ENCODE measurements around the gene FNBP1L.
"Not testable (repeated sequence)": the region's sequence is repeated elsewhere in the genome, so short reads cannot be mapped to it uniquely, and the experiment has no call there.

FNBP1L gene

DNA sequence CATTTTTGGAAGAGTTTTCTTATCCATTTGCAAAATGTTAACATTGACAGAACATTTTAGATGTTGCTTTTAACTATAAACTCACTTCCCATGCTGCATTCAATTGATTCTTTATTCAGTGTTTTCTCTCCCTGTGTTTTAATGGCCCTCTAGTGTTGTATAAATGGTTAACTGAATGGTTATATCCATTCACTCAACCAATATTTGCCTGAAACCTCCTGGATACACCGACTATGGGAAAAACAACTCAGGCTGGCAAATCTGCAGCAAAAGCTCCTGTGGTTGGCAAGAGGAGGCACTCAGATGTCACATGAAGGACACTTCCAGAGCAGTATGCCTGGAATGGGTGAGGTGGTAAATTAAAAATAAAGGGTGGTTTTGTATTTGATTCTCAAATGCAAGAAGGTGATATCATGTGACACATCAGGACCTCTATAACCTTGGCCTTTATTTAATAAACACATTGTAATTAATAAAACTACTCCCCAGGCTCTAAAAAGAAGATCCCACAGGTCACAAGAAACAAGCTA, 126.1 kb downstream of the FNBP1L start:
- no peak for DNase-seq (ENCODE audit: low read depth in 2 of 2)

DNA sequence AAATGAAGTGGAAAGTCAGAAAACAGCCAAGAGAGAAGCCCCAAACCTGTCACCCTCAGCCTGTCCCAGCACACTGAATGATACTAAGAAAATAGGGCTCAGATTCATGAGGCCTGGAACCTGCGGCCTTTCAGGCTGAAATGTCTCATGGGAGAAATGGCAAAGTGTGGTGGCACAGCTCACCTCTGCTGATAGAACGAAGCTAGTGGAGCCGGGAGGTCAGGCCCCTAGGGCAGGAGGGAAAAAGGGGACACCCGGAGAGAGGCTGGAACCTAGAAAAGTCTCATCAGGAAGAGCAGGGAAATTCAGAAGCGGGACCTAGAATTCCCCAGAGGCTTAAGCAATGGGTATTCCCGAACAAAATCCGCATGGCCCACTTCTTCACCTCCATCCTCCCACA, 126.6 kb downstream of the FNBP1L start:
- DNase-seq (ENCODE audit: low read depth in 2 of 2): no peak

DNA sequence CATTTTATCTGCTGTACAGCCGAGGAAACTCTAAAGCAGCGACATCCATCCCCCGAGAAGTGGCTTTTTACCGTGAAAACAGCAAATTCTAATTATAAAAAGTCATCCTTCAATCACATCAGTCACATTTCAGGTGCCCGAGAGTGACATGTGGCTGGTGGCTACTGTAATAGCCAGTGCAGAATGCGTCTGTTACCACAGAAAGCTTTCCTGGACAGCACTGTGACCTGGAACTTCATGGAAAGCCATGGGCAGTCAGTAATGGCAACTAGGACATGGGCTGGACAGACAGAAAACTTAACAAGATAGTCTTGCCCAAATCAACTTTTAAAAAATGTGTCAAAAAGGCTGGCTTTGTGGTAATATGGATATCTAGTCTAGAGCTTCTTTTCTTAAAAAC, 127.1 kb downstream of the FNBP1L start:
- DNase-seq (ENCODE audit: low read depth in 2 of 2): no peak

DNA sequence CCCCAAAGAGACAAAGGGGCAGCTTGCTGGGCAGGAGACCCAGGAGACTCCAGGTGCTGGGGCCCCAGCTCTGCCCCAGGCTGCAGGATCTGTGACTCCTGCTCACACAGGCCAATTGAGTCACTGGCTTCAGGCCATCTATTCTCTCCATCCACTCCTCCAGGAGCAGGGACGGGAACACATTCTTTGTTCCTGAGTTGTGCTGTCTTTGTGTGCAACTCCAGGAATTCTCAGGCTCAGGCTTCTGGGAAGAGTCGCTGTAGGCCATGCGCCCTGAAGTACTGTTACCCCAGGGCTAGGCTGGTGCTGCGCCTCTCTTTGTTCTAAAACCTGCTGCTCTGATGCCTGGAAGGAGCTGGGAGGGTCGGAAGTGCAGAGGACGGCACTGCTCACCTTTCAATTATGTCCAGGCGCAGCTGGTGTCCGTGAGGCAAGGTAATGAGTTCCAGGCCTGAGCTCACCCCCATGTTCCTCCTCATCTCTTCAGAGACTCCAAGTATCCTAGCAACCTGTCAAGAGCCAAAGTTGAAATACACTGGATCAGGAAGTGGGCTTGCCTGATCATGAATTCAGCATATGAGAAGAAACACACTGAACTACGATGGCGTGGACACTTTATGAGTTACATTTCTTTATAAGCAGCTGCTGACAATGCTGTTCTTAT, 127.8 kb downstream of the FNBP1L start:
- no peak for DNase-seq (ENCODE audit: low read depth in 2 of 2)

DNA sequence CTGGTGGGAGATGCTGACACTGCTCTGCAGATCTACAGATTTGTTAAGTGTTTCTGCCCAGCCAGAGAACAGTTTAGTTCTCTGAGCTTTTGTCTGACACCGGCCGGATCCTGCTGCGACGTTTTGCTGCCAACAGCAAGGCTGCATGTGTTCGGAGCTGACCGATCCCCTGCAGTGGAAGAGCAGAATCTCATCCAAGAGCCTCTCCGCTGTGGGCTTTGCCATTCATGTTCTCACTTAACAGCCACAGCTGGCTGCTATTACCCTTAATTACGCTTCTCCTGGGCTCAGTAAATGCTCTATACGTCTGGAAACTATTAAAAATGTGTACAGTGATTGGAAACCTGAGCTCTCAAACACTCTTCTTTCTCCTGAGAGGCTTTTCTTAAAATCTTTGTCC, 128.4 kb downstream of the FNBP1L start:
- no peak for DNase-seq (ENCODE audit: low read depth in 2 of 2)

DNA sequence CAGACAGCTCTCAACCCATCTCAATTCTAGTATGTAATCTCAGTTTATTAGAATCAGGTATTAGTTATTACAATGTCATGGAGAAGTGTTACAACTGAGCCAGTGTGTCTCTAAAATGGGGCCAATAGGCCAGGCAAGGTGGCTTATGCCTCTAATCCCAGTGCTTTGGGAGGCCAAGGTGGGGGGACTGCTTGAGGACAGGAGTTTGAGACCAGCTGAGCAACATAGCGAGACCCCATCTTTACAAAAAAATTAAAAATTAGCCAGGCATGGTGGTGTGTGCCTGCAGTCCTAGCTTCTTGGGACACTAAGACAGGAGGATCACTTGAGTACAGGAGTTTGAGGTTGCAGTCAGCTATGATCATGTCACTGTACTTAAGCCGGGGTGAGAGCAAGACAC, 128.8 kb downstream of the FNBP1L start:
- no peak for DNase-seq (ENCODE audit: low read depth in 2 of 2)

DNA sequence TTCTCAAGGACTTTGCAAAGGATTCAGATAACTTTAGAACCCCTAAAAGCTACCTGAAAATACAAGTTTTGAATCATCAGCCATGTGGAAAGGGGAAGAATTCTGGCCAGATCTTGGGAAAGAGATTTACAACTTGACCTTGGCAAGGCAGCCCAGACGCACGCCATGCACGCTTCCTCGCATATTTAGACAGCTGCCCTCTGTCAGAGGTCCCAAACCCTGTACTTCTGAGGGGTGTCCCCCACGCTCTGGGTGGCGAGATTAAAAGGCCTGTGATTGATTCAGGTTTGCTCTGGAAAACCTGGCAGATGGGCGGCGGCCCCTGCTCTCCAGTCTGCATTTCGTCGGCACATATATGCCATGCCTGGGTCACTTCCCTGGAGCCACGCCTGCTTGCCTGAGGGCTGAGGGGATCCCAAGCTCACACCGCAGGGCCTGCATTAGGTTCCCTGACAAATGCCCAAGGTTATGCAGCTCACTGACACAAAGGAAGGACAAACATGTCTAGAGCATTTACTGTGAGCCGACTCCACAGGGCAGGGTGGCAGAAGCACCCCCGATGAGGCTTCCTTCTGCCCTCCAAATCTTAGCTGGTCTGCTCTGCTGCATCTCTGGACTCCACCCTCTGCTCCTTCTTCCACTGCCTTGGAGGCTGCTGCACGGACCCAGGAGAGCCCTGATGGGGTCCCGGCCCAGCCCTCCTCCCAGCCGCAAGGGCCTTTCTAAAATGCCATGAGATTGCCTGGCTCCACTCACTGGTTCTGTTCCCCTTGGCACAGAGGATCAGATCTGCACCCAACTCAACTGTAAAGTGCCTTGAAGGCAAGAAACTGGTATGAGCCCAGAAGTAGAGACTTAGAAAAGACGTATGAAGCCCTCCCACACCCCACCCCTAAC, 129.9 kb downstream of the FNBP1L start:
- no peak for DNase-seq (ENCODE audit: low read depth in 2 of 2)

DNA sequence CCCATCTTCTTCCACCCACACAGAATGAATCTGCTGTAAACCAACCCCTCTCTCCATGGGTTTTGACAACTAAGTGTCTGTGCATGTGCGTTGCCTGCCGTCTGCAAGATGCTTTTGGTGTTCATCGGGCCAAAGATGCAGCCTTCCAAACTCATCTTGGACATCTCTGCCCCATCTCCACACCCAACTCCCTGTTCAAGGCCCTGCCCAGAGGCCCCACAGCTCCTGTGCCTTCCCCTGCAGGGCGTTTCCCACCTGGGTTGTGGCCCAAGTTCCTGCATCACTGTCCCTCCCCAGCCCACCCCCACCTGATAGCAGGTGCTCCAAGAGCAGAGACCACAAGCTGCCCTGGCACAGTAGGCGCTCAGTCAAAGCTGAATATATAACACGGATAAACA, 130.5 kb downstream of the FNBP1L start:
- DNase-seq (ENCODE audit: low read depth in 2 of 2): no peak

DNA sequence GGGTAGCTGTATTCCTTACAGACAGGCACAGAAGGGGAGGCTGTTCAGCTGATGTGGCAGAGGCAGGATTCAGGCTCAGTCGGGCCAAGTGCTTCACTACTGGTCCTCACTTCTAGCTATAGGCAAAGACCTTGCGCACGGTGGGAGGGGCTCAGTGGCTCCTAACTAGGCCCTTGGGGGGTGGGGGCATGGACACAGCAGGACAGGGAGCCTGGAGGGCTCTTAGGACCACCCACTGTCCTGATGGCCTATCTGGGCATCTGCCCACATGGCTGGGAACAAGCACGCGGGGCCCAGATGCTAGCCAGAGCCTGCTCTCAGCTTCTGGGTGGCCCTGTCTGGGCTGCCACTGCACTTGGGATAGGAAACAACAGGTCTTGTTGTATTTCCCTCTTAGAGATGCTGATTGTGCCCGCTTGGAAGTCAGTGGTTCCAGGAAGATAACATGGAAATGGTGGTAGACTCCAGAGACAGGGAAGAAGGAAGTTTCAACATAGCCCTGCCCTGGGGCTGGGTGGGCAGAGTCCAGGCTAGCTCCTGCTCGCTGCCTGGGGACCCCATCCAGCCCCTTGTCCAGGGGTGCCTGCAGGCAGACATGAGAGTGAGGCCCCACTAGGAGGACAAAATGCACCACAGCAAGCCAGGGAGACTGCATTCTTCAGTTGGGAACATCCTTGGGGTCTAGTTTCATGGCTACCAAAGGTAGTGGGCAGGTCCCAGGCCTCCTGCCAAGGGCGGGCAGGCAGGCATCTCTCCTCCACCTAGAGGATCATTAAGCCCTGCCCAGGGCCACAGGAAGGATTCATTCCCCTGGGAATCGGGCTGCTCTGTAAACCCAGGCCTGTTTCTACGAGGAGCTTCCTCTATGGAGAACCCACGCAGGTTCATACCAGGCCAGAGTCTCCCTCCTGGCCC, 131.2 kb downstream of the FNBP1L start:
- no peak for DNase-seq (ENCODE audit: low read depth in 2 of 2)

DNA sequence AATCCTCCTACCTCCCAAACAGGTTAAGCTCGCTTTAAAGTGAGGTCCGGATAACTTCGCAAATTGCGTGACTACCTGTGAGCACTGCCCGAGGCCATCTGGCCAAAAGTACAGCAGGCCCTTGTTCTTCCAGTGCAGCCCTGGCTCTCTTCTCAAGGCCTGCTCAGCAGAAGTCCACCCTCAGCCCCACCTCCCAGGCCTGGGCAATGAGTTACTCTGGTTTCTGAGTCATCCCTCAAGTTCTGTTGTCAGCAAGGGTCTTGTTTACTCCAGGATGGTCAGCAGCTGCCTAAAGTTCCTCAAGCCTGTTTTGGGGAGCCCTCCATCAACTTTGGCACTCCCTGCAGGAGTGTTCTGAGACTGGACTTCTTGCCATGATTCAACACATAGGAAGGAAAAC, 132.0 kb downstream of the FNBP1L start:
- no peak for DNase-seq (ENCODE audit: low read depth in 2 of 2)

DNA sequence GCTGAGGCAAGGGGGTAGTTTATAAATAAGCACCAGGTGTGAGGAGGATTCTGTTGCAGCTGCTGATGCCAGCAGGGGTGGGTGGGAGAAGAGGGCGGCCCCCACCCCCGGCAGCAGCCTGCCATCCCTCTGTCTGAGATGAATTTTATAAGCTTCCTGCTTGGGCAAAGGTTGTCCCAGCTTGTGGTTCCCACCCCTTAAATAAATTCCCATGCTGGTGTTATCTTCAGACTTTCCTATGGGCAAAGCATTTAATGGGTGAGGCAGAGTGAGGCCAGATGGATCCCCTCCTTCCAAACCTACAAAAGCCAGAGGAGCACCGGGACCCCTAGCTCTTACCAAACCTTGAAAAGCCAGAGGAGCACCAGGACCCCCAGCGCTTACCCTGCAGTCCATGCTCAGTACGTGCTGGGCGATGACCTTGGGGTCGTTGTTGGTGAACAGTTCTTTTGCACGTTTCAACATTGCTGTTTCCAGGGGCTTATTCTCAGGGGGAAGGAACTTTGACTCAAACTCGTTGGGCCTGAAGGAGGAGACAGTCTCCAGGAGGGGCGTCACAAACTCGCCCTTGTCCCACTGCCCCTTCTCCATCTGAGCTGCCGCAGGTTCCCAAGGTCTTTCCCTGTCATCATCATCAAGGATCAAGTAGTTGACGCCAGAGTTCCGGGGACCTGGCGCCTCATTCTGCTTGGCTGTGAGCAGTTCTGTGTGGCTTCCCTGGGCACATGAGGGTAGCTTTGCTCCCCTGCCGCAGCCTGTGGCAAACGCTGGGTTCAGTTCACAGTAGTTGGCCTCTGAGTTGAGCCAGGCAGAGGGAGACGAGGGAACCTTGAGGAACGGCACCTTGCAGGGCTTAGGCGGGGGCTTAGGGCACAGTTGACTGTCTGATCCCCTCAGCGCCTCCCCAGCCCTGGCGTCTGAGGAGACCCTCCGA, 134.3 kb downstream of the FNBP1L start:
- no peak for DNase-seq (ENCODE audit: low read depth in 2 of 2)

DNA sequence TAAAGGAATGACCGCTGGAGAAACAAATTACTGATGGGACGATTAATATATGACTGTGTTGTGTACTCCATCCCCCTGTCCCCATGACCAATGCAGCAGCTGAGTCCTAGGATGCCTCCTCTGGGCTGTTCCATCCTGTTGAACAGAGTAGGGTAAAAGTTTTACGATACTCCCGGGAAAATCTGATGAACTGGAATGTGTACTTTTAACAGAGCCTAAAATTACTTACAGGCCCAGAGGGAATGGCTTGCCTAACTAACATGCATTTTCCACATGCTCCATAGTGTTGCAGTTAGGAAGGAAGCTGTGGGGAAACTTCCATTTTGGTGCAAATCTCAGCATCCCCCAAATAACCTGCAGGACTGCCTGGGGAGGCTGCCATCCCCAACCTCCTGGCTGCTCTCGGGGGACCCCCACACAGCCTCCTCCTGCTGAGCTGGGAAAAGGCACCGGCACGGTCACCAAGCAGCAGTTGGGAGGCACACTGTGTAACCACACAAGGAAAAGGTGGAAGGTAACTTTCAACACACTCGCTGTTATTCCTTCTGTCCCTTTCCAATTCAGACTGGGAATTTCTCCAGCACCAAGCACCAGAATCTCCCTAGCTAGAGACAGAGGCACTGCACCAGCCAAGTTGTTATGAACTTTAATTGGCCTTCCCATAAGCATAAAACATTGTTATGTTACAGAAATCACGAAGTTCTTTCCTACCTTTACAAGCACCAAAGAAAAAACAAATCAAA, 136.5 kb downstream of the FNBP1L start:
- DNase-seq (ENCODE audit: low read depth in 2 of 2): no peak

DNA sequence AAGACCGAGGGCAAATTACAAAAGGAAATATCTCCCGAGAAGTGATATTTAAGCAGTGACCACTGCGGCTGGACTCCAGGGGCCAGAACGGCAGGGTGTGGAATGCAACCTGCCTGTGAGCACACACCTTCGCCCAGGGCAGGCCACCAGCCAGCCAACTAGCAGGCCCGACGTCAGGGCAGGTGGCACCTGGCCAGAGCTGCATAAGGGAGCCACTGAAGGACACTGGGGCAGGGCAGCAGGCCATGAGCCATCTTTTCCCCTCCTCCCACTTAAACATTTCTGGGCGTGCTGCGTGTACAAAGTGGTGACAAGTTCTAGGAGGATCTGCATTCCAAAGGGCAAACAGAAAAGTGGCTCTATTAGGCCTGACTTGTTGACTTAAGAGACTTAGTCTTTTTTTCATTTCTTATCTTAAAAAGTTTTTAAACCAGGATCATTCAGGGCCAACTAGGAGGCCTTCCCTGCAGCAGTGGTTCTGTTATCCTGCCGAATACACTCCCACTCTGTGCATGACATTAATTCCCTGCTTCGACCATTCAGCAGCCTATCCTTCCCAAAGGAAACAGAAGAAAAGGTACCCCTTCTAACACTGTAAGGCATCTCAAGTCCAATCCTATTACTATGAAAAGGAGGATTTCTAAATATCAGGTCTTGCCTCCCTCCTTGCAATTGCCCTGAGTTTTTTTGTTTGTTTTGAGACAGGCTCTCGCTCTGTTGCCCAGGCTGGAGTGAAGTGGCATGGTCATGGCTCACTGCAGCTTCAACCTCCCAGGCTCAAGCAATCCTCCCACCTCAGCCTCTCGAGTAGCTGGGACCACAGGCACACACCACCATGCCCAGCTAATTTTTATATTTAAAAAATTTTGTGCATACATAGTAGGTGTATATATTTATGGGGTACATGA, 137.4 kb downstream of the FNBP1L start:
- DNase-seq (ENCODE audit: low read depth in 2 of 2): no peak

DNA sequence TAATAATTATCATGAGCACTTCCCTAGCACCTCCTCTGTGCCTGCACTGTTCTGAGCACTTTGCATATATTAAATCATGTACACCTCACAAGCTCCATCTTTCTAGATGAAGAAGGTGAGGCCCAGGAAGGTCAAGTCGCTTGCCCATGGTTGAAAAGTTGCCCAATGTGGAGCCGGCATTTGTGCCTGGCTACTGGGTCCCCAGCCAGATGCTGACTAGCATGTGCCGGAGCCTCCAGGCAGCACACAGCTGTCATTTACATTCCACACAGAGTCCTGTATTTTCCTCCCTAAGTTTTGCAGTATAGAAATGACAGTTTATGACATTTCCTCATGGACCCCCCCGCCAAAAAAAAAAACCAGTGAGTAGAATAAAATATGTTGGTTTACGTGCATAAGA, 139.4 kb downstream of the FNBP1L start:
- no peak for DNase-seq (ENCODE audit: low read depth in 2 of 2)

DNA sequence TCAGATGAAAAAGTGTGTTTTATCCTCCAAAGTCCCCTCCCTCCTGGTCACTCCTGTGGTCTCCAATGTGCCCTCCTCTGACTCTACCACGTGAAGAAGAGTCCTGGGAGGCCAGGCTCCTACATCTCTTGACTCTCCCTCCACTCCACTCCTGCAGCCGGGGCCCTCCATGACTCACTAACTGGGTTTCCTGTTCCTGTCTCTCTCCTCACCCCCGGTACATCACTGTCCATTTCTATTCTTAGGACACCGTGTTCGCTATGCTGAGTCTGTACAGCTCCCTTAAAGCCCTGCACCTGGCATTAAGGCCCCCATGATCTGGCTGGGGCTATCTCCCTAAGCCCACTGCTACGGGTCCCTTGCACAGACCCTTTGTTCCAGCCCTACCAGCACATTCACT, 140.3 kb downstream of the FNBP1L start:
- DNase-seq (ENCODE audit: low read depth in 2 of 2): no peak

DNA sequence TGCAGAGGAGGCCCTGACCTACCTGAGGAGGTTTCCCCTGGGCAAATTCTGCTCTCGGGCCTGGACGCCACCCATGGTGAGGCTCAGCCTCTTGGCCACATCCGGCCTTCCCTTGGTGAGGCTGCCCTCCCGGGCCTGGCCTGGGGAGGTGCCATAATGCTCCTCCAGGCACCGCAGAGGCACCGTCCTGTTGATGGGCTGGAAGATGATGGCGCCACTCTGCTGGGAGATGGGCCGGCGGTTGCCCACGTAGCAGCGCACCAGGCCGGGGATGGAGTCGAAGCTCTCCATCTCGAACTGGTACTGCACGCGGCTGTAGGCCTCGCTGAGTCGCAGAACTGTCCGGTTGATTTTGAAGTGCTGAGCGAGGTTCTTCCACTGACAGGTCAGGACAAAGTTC, 141.0 kb downstream of the FNBP1L start:
- DNase-seq (ENCODE audit: low read depth in 2 of 2): no peak

DNA sequence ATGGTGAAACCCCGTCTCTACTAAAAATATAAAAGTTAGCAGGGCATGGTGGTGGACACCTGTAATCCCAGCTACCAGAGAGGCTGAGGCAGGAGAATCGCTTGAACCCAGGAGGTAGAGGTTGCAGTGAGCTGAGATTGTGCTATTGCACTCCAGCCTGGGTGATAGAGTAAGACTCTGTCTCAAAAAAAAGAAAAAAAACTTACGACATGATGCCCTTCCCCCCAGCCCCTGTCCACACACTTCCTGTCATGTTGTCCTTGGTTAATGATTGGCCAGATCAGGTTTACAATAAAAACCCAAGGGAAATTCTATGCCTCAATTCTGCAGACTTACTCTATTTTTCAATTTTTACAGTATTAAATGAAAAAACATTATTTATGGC, 143.4 kb downstream of the FNBP1L start:
- not testable (repeated sequence) for DNase-seq (ENCODE audit: low read depth in 2 of 2)

DNA sequence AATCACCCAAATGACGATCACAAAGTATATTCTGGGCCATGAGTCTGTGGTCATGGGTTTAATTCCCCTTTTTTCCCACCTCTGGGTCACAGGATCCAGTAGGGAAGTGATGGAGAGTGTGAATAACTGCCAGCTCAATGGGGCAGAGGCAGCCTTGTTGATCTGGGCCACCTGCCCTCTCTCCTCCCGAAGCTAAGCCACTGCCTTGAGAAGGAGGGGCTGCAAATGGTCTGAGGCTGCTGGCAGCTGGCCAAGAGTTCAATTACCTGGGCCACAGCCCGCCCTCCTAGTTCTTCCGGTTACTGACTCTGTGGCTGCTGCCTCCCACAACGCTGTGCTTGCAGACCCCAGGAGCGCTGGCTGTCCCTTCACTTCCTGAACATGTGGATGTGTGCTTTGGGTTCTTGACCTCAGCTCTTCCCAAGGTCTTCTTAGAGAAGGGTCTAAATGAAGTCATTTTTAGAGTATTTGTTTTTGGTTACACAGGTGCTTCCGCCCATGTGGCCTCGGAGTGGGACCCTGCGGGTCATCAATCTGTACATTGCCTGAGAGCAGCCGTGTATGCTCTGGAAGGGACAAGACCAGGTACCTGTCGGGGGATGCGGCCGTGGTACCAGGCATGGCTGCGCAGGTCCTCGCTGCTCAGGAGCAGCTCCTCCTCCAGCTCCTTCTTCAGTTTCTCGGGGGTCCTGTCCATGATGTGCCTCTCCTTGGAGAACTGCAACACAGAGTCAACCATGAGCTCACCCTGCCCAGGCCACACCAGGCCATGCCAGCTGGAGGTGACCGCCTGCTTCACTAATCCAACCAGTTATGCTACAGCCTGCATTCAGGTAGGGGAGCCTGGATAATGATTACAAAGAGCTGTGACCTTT, 144.0 kb downstream of the FNBP1L start:
- DNase-seq (ENCODE audit: low read depth in 2 of 2): no peak

Measured in stimulated activated CD4-positive, alpha-beta T cell treated with anti-CD3 and anti-CD28 coated beads, Interleukin-1b, Interleukin-23, amount 100 ng/mL, for 1 hour (primary cell).